ENCODE measurements around the gene RAB17.

The RAB17 gene, protein sequence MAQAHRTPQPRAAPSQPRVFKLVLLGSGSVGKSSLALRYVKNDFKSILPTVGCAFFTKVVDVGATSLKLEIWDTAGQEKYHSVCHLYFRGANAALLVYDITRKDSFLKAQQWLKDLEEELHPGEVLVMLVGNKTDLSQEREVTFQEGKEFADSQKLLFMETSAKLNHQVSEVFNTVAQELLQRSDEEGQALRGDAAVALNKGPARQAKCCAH

DNA sequence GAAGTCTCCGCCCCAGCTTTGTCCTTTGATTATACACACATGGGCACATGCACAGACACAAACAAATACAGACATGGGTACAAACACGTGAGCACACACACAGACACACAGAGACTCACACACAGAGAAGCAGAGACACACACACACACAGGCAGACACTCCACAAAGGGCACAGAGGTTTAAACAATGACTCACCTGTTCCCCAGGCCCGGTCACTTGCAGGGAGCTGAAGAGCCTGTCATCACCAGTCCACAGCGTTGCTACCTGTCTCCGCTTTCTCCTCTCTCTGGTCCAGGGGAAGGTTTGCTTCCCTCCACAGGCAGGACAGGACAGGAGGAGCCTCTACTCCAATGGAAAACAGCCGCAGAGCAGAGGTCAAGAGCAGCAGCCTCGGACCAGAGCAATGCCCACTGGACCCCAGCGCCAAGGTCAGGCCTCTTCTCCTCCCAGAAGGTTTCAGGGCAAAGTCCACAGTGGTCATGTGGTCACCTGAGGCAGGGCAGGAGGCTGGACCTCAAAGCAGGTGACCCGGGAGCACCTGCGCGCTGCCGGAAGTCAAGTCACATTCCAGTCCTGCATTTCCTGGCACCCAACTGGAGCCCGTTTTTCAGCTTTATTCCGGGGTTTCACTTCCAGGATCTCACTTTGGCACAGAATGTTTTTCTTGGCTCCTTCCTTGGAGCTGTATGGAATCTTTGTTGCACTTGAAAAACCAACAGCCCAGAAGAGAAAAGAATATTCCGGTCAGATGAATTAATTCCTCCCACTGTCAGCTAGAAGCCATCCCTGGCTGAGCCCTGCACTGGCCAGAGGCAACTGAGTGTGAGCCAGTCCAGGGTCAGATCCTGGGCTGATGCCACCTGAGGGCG, at the start of gene RAB17:
Gene RAB17, minus strand, starts transcription at position 463 of the 869 bp plus-strand sequence. CDS start 4,580 bp downstream, outside the sequence.
- no peak for DNase-seq

DNA sequence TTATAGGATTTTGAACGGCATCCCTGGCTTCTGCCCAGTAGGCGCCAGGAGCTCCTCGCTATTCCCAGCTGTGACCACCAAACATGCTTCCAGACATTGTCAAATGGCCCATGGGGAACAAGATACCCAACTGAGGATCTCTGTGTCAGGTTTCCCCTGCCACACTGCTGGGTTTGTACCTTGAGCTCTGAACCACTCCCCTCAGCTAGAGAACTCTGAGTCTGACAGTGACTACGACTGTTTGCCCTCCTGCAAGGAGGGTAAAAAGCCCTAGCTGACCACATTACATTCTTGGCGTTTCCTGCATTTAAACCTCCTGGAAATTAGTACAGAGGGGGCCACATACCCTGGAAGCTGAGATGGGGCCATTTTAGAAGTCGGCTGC, 49.3 kb upstream of the RAB17 start:
- DNase-seq, result no peak

DNA sequence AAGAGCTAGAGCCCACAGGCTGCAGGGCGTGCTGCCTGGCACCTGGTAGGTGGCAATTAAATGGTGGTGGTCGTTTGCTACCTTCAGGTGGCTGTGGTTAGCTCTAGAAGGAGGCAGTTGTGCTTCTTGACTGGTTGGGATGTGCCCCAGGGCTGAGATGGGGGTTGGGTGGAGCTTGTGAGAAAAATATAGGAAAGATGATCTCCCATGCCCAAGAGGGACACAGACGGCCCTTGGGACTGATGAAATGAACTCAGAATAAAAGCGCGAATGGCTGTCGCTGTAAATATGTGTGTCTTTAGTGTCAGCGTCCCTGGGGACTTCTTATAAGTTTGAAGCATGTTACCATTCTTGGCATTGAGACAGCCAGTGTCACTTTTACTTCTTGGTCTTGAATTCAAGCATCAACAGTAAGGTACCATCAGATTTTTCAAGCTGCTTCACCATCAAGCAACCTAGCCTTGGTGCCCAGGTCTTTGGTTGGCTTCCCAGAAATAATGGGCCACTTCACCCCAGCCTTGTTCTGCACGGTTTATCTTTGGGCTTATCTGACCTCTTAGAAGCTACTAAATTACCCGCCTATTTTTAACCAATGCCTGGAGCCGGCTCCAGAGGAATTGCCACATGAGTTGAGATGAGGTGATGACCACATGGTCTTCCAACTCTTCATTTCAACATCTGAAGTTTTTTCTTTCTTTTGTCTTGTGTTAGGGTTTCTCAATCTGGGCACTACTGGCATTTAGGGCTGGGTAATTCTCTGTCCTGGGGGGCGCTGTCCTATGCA, 48.7 kb upstream of the RAB17 start:
- DNase-seq, result no peak

DNA sequence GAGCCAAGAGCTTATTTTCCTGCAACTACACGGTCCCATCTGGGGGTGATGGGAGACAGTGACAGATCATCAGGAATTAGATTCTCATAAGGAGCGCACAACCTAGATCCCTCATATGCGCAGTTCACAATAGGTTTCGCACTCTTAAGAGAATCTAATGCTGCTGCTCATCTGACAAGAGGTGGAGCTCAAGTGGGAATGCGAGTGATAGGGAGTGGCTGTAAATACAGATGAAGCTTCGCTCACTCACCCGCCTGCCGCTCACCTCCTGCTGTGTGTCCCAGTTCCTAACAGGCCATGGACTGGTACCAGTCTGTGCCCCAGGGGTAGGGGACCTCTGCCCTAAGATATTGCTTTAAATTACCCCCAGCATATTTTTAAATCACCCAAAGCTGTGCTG, 47.6 kb upstream of the RAB17 start:
- peak; percentile 20 for DNase-seq

DNA sequence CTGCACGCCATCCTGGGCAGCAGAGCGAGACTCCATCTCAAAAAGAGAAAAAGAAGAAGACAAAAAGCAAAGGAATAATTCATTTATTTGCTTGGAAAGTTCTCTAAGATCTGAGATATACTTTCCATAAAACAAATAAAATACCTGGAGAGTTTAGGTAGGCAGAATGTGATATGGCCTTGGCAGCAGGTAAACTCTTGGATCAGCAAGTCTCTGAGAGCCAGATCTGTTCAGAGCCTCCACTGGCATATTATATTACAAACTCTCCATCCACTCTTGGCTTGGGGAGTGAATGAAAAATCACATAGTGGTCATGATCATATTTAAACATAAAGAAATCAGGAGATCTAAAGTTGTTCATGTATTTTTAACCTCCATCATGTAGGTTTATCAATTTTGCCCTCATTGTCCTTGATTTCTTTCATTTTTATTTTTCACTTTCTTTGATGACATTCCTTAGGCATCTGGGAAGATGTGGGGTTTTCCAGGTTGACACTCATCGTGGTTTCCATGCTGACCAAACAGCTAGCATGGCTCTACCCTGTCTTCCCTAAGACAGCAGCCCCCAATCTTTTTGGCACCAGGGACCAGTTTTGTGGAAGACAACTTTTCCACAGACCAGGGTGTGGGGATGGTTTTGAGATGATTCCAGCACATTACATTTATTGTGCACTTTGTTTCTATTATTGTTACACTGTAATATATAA, 47.0 kb upstream of the RAB17 start:
- no peak for DNase-seq

DNA sequence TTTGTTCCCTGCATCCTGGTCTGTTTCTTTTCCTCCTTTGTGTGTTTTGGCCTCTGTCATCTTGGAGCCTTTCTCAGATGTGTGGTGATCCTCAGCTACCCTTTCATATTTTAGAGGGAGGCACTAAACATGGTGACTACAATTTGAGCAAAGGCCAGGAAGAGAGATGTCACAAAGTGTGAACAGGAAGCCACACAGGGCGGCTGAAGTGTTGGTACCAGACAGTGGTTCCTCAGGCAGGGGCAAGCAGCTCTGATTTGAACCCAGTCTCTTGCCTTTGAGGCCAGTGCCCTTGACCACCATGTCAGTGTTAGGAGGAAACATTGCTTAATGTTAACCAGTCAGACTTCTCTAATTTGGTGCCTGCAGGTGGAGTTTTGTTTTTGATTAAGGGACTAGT, 46.0 kb upstream of the RAB17 start:
- peak; percentile 22 for DNase-seq

DNA sequence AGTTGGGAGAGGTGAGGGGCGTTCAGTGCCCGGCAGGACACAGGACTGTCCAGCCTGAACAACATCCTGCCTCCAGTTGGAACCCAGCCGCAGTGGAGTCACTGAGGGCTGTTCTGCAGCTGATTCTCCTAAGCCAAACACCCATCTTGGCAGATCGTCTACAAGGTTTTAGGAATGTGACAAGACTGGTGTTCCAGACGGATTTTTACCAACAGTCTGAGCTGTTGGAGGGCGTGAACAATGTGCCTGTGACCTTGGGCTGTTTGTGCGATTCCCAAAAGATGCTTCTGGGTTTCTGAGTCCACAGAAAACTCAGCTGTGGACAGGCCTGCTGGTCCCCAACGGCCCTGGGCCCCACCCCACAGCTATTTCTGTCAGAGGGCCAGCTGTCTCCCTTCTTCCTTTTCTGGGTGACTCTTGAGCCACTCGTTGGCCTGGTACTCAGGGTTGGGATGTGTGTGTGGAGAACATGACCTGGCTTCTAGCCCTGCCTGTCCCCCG, 42.6 kb upstream of the RAB17 start:
- DNase-seq, result no peak

DNA sequence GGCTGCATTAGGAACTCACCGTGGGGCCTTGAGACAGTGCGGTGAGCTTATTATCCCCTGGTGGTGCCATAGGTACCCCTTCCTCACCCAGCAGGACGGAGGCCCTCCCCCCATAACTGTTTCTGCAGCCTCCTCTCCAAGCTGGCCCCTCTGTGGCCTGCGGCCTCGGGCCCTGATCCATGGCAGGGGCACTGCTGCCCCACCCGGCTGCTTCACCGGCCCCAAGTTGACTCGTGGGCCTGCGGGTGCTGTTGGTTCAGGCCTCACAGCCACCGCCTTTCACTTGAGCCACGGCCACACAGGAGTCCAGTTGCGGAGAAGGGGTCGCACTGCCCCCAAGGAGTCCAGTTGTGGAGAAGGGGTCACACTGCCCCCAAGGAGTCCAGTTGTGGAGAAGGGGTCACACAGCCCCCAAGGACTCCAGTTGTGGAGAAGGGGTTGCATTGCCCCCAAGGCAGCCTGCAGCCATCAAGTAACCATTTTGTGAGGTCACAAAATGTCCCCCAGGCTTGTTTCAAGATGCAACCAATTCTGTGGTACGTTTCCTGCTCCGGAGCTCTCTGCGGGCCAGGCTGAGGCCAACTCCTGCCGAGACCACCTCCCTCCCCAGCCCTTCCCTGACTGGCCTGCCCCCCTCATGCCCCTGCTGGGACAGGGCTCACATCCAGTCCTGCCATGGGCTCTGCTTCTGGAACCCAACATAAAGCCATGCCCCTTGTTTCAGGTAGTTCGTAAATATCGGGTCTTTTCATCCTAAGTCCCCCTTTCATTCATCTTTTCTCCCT, 41.5 kb upstream of the RAB17 start:
- DNase-seq, result no peak

DNA sequence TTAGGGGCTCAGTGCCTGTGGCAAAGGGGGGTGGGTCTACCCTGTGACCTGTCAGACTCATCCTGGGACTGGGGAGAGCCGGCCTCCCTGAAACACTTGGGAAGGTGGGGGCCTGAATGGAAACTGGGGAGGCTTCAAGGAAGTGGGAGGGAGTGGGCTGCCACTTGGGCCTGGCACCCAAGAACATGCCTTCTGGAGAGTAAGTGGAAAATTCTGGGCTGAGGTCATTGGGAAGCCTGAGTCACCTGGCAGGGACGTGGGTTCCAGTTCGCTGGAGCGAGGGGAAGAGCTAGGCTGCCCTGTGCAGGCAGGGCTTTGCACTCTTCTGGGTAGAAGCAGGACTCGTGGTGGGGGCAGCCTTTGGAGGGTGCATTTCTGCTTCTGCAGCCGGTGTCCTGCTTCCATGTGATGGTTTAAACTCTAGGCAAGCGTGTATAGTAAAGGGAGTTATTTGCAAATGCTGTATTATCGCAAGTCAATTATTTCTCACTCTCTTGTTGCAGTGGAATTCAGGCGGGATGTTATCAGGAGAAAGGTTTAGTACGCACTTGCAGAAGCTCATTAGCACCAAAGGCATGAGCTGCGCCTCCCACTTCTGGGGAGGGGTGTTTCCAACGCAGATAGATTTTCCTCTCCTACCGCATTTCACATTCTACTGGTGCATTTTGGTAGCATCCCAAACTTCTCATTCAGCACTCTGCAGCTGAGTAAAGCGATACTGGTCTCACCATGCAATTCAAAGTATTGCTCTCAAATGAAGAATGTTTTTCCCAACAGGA, 40.7 kb upstream of the RAB17 start:
- no peak for DNase-seq

DNA sequence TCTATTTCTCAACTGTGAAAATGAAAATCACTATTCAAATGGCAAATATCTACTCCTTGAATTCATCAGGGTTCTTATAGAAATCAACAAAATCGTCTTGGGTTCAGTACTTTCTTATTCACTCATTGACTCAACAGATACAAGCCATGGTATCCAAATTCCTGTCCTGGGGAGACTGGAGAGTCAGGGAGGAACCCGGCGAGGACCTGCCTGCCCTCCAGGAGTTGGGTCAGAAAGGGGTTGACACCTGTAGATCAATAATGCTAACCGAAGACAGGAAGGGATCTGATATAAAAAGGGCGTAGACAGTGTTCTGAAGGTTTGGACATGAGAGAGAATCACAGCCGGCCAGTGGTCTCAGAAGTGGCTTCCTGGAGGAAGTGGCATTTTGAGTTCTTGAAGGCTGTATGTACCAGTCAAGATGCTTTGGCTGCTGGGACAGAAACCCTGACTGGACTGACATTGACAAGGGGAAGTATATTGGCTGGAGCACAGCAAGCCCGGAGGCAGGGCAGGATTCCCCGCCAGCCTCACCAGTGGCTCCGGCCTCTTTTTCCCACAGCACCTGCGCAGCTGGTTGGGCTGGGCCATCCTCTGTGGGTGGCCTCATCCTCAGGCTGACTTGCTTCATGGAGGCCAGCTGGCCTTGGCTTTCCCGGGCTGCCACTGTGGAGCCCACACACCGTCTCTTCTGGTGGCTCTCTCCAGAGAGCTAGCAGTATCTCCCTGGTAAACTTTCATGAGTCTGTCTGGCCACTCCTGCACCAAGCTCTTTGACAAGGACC, 39.9 kb upstream of the RAB17 start:
- DNase-seq, result no peak

DNA sequence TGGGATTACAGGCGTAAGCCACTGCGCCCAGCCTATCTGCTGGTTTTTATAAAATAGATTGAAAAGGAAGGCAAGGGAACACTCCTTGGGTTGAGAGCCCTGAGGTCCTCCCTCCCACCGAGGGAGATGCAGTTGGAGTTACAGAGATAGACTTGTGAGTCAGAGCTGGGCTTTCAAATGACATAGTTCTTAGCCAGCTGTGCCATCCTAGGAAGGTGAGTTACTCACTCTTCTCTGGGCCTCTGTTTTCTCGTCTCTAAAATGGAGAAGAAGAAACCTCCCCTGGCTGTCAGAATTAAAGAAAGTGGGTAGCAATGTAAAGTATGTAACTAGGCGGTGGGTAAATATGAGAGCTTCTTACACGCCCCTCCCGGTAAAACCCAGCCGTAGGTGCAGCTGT, 39.2 kb upstream of the RAB17 start:
- DNase-seq, result no peak

DNA sequence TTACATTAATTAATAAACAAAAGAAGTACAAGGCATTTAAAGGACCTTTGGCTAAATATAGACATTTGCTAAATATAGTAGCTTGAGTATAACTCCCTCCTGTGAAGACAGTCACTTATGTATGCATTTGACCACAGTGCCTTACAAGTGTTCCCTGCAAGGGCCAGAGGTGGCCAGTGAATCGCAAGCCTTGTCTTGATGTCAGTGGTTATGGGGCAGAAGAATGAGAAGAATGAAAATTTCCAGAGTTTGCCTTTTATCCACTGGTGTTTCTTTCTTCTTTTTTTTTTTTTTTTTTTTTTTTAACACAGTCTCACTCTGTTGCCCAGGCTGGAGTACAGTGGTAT, 38.6 kb upstream of the RAB17 start:
- DNase-seq, result no peak

DNA sequence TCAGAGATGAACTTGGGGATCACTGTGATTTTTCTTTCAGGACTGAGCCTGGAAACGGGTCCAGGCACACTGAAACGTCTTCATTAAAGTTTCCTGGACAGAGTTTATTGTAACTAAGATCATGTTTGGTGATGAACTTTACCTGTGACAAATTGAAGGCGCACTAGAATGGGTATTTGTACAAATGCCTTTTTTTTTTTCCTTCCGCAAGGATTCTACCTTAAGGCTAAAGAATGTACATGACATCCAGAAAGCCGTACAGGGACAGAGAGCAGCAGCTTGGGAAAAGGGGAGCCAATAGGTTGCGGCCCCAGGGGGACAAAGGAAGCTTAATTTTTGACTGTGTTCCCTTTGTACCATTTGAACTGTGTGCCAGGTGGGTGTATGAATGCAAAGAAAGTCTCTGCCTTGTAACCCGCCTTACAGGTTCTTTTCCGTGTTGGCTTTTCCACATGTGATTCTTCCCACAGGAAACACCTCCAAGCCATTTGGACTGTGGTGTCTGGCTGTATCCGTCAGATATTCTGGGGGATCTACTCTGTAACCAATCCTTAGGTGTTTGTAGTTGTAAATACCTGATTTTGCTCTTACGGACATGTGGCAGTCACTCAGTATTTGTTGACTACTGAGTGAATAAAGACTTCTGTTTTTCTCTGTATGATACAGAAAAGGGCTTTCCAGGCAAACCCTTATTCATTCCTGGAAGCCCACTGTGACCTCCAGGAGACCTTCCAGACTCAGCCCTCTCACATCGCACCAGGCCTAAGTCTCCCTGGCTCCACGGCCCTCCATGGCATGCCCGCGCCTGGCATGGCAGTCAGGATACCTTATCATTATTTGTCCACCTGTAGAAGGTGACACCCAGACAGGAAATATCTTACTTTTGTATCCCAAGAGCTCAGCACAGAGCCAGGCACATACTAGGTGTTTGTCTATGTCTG, 38.0 kb upstream of the RAB17 start:
- DNase-seq, result no peak

DNA sequence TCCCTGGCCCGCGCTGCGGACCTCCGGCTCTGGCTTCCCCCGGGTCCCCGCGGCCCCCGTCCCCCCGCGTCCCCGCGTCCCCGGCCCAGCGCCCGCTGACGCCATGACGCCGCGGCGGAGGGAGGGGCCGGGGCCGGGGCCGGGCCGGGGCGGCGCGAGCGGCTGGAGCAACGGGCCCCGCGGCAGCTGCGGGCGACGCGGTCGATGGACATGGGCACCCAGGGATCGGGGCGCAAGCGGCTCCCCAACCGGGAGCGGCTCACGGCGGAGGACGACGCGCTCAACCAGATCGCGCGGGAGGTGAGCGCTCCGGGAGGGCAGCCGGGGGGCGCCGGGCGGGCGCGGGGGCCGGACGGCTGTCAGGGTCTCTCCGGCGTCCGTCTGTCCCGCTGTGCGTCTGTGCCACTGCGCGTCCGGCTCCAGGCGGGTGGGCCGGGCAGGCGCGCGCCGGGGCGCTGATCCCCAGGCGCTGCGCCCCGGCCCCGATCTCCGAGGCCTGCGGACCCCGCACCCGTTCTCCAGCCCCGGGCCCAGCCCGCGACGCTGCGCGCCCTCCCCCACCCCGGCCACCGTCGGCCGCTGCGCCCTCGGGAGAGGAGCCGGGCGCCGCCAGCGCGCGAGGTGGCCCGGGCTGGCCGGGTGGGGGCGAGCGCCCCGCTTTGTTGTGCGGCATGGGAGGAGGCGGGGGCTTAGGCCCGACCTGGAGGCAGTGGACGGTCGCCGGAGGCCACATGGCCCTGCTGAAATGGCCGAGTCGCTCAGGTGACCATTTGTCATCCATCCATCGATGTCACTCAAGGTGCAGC, 37.1 kb upstream of the RAB17 start, which contains the start of gene LRRFIP1:
Gene LRRFIP1, plus strand, starts transcription at position 147 of the 806 bp plus-strand sequence. Its CDS starts 58 bp downstream, at position 205.
- DNase-seq, result no peak

DNA sequence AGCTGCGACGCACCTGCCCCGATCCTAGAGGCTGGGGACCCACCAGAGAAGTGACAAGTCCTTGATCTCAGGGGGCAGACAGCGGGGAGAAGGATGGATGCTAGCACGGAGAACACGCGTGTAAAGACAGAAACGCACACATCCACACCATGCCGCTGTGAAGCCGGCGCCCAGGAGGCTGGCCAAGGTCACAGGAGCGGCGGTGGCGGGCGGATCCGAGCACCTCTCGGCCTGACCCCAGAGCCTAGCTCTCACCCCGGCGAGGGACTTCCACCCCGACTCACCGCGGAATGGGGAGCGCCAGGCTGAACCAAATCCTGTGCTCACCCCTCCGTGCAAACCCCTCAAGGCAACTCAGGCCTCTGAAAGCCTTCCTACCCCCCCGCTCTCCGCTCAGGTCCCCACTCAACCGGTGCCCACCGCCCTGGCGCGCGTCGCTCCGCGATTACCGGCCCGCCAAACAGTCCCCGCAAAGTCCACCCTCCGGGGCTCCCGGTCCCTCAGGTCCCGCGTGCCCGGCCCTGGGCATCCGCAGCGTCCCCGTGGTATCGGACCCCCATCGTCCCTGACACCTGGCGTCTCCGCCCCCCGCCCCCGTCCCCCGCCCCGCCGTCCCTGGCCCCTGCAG, 36.4 kb upstream of the RAB17 start:
- no peak for DNase-seq

DNA sequence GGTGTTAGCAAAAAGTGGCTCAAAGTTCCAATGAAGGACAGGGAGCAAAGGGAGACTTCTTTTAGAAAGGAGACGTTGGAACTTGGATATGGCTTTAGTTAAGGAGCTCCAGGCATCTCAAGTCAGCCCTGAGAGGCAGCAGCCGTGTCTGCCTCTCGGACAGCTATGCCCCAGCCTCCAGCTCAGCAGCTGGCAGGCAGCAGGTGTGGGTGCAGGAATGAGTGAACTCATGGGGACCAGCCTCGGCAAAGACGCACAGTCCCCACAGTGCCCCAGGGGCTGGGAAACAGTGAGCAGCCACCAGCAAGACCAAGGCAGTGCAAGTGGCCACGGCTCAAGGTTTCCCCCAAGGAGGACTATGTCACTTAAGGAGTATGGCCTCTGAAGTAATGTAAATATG, 35.2 kb upstream of the RAB17 start:
- DNase-seq, result no peak

DNA sequence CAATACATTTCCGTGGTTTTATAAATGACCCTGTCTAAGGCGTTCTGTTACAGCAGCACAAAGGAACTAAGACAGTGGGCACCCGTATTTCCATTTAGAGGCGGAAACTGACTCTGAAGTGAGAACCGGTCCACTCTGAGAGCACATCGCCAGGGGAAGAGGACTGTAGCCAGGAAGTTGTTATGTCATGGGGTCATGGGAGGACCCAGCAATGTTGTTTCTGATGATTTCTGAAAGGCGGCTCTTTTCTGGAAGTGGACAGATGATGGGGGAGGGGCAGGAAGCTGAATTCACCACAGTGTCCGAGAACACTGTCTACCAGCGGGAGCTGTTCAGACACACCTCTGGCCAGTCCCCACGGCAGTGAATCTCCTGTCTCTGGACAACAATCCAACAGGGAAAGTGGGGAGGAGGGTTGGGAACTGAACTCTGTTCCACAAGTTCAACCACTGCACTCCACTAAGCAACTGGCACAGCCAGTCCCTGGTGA, 34.7 kb upstream of the RAB17 start:
- no peak for DNase-seq

DNA sequence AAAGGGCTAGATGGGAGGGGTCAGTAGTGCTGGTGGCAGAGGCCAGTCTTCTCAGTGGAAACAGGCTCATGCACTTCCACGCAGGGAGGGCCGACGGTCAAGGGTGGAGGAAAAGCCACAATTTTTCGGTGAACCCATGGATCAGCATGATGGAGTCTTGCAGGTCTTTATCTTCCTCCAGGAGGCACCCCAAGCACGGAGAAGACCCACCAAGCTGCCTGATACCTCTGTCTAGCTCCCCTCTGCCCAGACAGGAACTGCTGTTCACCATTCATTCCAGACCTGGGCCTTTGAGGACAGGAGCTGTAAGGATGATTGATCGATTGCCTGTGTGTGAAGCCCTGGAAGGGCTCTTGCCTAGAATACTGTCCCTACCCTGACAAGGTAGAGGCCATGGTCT, 34.0 kb upstream of the RAB17 start:
- DNase-seq, result no peak

All from stimulated activated CD8-positive, alpha-beta memory T cell treated with anti-CD3 and anti-CD28 coated beads, Interleukin-4, amount 100 ng/mL, for 48 hours (primary cell).